ENCODE measurements around the gene CNTNAP2.
"Not testable (repeated sequence)": the region's sequence is repeated elsewhere in the genome, so short reads cannot be mapped to it uniquely, and the experiment has no call there.

CNTNAP2 gene

GRCh38 chr7:147586110-147586509 lies 1469.5 kb downstream of the CNTNAP2 start:
- TF ChIP-seq CTCF (conservative IDR thresholded peaks at IDR 0.05; ENCODE audit: low read depth, low read length) = no peak
- no peak overlapping the region for H3K4me3 ChIP-seq (ENCODE audit: low read depth, low read length)
- no peak for DNase-seq (ENCODE audit: low read depth)

GRCh38 chr7:147586526-147586925 lies 1469.9 kb downstream of the CNTNAP2 start:
- no peak for DNase-seq (ENCODE audit: low read depth)
- H3K4me3 ChIP-seq (ENCODE audit: low read depth, low read length) = no peak overlapping the region
- no peak for TF ChIP-seq CTCF (conservative IDR thresholded peaks at IDR 0.05; ENCODE audit: low read depth, low read length)

- DNase-seq (ENCODE audit: low read depth) = no peak
- no peak for TF ChIP-seq CTCF (conservative IDR thresholded peaks at IDR 0.05; ENCODE audit: low read depth, low read length)
- no peak overlapping the region for H3K4me3 ChIP-seq (ENCODE audit: low read depth, low read length)
These were observed 1476.9 kb downstream of the CNTNAP2 start for GRCh38 chr7:147593271-147594057.

- DNase-seq (ENCODE audit: low read depth) = no peak
- H3K4me3 ChIP-seq (ENCODE audit: low read depth, low read length) = no peak overlapping the region
- TF ChIP-seq CTCF (conservative IDR thresholded peaks at IDR 0.05; ENCODE audit: low read depth, low read length) = no peak
These were observed 1478.4 kb downstream of the CNTNAP2 start for GRCh38 chr7:147595042-147595441.

- DNase-seq (ENCODE audit: low read depth); H3K4me3 ChIP-seq (ENCODE audit: low read depth, low read length): not testable (repeated sequence)
These were observed 1482.1 kb downstream of the CNTNAP2 start for GRCh38 chr7:147598687-147599086.

- no peak overlapping the region for H3K4me3 ChIP-seq (ENCODE audit: low read depth, low read length)
- no peak for TF ChIP-seq CTCF (conservative IDR thresholded peaks at IDR 0.05; ENCODE audit: low read depth, low read length)
These were observed 1488.7 kb downstream of the CNTNAP2 start for GRCh38 chr7:147605323-147605722.

GRCh38 chr7:147607157-147607800 lies 1490.7 kb downstream of the CNTNAP2 start:
- DNase-seq (ENCODE audit: low read depth) = no peak
- TF ChIP-seq CTCF (conservative IDR thresholded peaks at IDR 0.05; ENCODE audit: low read depth, low read length) = no peak
- H3K4me3 ChIP-seq (ENCODE audit: low read depth, low read length) = no peak overlapping the region

More at GRCh38 chr7:147605323-147605722, 1488.7 kb downstream of the CNTNAP2 start:
- DNase-seq (ENCODE audit: low read depth) = no peak

All from choroid plexus epithelial cell (primary cell).